HG03135 (cell line): ENCODE data around the gene HOXC5.
"Not testable (repeated sequence)": the region's sequence is repeated elsewhere in the genome, so short reads cannot be mapped to it uniquely, and the experiment has no call there.

Experiments
- ATAC-seq: cut with Tn5 transposase; IDR thresholded peaks from one replicate; pipeline ENCODE4 v1.9.1; 2021; ENCODE audit warnings: mild to moderate bottlenecking, moderate library complexity; ENCODE audit not compliant: unreplicated experiment

HOXC5 gene

GRCh38 chr12:54060174-54060974 lies 27.5 kb downstream of the HOXC5 start:
- ATAC-seq: no peak

GRCh38 chr12:54060975-54061778 lies 28.3 kb downstream of the HOXC5 start:
- ATAC-seq: no peak

GRCh38 chr12:54065677-54066076 lies 32.8 kb downstream of the HOXC5 start:
- ATAC-seq: no peak

- ATAC-seq: no peak
Measured at GRCh38 chr12:54066408-54066807, 33.6 kb downstream of the HOXC5 start.

GRCh38 chr12:54068418-54069070 lies 35.7 kb downstream of the HOXC5 start:
- no peak for ATAC-seq

- no peak for ATAC-seq
Measured at GRCh38 chr12:54071942-54072341, 39.1 kb downstream of the HOXC5 start.

GRCh38 chr12:54074308-54074707 lies 41.5 kb downstream of the HOXC5 start:
- no peak for ATAC-seq

GRCh38 chr12:54075409-54075808 lies 42.6 kb downstream of the HOXC5 start:
- no peak for ATAC-seq

- ATAC-seq: no peak
Measured at GRCh38 chr12:54075974-54076373, 43.1 kb downstream of the HOXC5 start.

- ATAC-seq: not testable (repeated sequence)
Measured at GRCh38 chr12:54077843-54078242, 45.0 kb downstream of the HOXC5 start.

GRCh38 chr12:54079115-54079514 lies 46.3 kb downstream of the HOXC5 start:
- not testable (repeated sequence) for ATAC-seq

GRCh38 chr12:54080008-54080924 lies 47.4 kb downstream of the HOXC5 start:
- not testable (repeated sequence) for ATAC-seq

GRCh38 chr12:54081053-54081514 lies 48.2 kb downstream of the HOXC5 start:
- ATAC-seq: not testable (repeated sequence)

- ATAC-seq: not testable (repeated sequence)
Measured at GRCh38 chr12:54081581-54082396, 48.9 kb downstream of the HOXC5 start.

- ATAC-seq: no peak
Measured at GRCh38 chr12:54082397-54082892, 49.6 kb downstream of the HOXC5 start.
